Activated naive CD4-positive, alpha-beta T cell (primary cell): ENCODE results near the gene TRAPPC1.
"Not testable (repeated sequence)": the region's sequence is repeated elsewhere in the genome, so short reads cannot be mapped to it uniquely, and the experiment has no call there.

Source experiments
- DNase-seq, 4 experiments: peaks; one replicate each; lab custom pipeline; 2025; lab: John Stamatoyannopoulos, UW

The TRAPPC1 gene, protein sequence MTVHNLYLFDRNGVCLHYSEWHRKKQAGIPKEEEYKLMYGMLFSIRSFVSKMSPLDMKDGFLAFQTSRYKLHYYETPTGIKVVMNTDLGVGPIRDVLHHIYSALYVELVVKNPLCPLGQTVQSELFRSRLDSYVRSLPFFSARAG

DNA sequence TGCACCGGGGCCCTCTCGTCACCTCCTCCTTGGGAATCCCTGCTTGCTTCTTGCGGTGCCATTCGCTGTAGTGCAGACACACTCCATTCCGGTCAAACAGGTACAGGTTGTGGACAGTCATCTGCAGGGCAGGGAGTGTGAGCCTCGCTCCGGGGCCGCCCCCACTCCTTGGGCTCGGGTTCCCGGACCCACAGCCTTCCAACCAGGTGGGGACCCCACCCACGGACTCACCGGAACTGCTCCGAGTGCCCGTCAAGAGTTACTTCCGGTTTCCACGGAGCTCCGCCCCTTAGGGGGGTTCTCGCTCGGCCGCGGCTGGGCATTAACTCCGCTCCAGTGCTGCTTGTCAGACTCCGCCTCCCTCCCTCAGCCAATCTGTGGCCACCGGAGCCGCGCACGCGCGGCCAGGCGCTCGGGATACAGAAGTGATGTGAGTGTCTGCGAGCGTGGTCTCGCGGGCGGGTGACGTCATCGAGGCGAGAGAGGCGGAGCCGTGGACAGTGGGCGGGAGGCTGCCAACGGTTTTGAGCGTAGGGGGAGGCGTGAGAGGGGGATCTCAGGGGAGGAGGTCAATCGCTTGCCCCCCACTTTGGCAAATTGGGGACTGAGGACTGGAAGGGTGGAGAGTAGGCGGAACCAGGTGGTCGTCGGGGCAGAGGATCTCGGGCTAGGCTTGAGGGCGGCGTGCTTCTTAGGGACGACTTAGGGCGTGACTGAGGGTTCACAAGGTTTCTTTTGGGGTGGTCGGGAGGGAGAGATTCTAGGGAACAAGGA lies at the start of gene TRAPPC1, which contains the start of gene CNTROB:
Gene TRAPPC1 (minus strand): TSS at position 238 of the 774 bp plus-strand sequence. CDS start 117 bp downstream, at position 121.
Gene CNTROB (plus strand): TSS at position 498 of the 774 bp plus-strand sequence. CDS start 874 bp downstream, outside the sequence.
- peak; percentile 97 to 99 (median 98) for DNase-seq

DNA sequence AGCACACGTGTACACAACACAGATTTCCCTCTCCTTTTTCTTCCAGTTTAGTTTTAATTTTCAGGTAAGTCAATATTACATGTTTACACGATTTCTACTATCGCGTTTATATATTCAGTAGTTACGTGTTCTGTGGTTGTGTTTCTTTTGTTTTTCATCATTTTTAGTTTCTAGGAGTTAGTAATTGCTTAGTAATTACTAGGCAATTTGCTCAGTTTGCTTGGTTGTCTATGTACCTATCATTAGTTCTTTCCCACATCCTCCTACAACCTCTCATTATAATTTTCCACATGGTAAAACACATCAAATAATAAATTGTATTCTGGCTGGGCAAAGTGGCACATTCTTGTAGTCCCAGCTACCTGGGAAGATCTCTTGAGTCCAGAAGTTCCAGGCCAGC lies 46.1 kb upstream of the TRAPPC1 start:
- no peak for DNase-seq

DNA sequence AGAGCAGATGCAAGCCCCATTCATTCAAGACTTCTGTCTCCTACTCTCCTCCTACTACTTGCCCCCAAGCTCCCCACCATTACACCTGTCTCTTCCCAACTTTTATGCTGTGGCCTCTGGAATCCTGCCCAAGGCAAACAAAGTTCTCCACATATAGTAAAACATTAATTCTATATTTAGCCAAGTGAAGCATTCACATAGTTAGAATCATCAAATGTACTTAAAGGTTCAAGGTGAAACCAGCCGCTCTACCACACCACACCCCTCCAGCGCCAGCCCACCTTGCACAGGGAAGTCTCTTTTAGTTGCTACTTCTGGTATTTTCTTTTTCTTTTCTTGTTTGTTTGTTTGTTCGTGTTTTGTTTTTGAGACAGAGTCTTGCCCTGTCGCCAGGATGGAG lies 45.3 kb upstream of the TRAPPC1 start:
- DNase-seq, result no peak

- no peak for DNase-seq
Measured at GRCh38 chr17:7974638-7975131, 42.9 kb upstream of the TRAPPC1 start.

DNA sequence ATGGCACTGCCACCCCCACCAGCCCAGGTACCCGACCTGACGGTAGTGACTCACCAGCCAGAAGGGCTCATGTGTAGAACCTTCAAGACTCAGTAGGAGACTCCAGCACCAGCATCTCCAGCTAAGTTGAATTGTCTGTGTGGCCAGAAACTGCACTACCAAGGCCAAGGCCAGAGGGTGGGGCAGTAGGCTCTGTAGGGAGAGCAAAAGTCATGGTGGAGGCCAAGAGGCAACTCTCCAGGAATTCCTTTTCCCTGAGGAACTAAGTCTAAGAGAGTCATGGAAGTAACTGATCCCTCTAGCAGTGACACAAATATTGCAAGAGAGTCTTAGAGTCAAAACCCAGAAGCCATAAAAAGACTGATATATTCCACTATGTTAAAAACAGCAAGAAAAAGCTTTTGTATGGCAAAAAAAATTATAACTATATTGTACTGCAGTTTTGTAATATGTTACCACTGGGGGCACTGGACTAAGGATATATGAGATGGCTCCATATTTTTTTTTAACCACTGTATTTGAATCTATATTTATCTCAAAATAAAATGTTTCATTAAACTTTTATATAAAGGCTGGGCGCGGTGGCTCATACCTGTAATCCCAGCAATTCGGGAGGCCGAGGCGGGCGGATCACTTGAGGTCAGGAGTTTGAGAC lies 40.5 kb upstream of the TRAPPC1 start:
- DNase-seq, result no peak

- DNase-seq, result no peak
Measured at GRCh38 chr17:7971651-7972050, 39.9 kb upstream of the TRAPPC1 start.

GRCh38 chr17:7969433-7969832 lies 37.7 kb upstream of the TRAPPC1 start:
- no peak for DNase-seq

DNA sequence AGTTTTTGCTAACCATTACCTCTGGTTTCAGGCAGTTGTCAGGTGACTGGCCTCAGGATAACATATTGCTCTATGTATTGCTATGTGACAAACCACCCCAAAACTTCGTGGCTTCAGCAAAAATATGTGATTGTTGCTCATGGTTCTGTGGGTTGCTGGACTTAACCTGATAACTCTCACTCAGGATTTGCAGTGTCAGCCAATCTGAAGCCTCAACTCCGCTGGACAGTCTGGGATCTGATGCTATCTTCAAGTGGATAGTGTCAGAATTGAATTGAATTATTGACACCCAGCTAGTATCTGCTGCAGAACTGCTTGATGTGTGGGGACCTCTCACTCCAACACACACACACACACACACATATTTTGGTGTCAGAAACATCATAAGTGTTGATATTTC lies 36.0 kb upstream of the TRAPPC1 start:
- no peak for DNase-seq

DNA sequence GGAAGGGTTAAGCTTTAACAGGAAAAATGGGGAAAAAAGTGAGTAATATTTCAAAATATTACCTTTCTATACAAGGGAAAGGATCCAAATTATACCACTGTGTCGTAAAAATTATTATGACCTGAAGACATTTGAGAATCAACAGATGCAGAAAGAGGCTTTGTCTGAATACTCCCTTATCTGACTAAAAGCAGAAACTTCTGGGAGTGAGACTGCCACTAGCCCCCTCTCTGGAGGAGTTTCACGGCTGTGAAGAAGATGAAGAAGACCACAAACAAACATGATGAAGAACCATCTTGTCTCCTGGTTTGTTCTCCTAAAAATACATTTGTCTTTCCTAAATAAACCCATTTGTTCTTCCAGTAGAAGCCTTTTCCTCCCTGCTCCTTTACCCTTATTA lies 29.7 kb upstream of the TRAPPC1 start:
- DNase-seq, result no peak

- DNase-seq, result no peak
Measured at GRCh38 chr17:7959503-7960253, 27.9 kb upstream of the TRAPPC1 start.

DNA sequence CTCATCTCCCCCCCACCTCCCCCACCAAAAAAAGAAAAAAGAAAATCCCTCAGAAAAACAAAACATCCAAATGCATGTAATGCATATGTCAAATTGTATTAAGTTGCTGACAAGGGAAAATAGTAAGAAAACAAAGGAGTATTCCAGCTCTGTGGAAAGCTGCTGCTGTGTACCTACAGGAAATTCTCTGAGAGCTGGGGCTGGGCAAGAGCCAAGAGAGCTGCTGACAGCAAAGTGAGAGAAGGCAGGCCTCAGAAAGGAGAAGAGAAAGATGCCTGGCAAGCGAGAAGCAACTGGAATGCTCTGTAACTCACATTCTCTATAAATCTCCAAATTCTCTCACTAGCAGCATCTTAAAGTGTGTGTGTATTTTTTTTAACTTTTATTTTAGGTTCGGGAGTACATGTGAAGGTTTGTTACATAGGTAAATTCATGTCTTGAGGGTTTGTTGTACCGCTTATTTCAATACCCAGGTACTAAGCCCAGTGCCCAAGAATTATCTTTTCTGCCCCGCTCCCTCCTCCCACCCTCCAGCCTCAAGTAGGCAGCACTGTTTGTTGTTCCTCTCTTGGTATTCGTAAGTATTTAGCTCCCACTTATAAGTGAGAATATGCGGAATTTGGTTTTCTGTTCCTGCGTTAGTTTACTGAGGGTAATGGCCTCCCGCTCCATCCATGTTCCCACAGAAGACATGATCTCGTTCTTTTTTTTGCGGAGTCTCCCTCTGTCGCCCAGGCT lies 24.7 kb upstream of the TRAPPC1 start:
- DNase-seq, result no peak

- no peak for DNase-seq
Measured at GRCh38 chr17:7955414-7956227, 23.9 kb upstream of the TRAPPC1 start.

- DNase-seq, result not testable (repeated sequence)
Measured at GRCh38 chr17:7953266-7953665, 21.5 kb upstream of the TRAPPC1 start.

GRCh38 chr17:7951143-7951792 lies 19.5 kb upstream of the TRAPPC1 start:
- DNase-seq, result no peak

- DNase-seq, result no peak
Measured at GRCh38 chr17:7950578-7950977, 18.8 kb upstream of the TRAPPC1 start.

- no peak for DNase-seq
Measured at GRCh38 chr17:7947651-7948050, 15.9 kb upstream of the TRAPPC1 start.

DNA sequence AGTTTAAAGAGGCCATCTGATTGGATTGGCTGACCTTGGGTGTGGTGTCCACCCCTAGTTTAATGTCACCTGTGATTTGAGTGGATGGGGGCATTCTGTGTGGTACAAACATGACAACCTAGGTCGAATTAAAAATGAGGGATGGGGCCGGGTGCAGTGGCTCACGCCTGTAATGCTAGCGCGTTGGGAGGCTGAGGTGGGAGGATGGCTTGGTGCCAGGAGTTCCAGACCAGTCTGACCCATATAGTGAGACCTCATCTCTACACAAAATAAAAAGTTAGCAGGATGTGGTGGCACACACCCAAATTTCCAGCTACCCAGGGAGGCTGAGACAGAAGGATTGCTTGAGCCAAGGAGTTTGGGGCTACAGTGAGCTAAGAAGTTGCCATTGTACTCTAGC lies 14.7 kb upstream of the TRAPPC1 start:
- no peak for DNase-seq

DNA sequence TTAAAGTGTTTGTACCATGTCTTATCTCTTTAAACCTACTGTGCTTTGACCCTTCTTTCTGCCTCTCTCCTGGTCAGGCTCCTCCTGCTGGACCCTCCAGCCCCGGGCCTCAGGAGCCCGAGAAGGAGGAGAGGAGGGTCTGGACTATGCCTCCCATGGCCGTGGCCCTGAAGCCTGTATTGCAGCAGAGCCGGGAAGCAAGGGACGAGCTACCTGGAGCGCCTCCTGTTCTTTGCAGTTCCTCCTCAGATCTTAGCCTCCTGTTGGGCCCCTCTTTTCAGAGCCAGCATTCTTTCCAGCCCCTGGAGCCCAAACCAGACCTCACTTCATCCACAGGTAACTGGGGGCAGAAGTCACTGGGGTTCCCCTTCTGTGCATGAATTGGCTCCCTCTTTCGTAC lies 13.9 kb upstream of the TRAPPC1 start:
- DNase-seq, result no peak

DNA sequence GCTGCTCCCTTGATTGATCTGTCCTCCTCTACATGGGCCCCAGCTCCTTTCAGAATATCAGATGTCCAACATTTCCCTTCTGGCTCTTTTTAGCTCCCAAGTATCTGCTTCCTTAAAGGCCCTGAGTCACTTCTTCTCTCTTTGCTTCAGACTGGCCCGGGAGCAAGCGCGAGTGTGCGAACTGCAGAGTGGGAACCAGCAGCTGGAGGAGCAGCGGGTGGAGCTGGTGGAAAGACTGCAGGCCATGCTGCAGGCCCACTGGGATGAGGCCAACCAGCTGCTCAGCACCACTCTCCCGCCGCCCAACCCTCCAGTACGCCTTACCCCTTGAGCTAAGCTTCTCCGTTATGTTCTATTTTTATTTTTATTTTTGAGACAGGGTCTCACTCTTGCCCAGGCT lies 12.6 kb upstream of the TRAPPC1 start:
- no peak for DNase-seq

GRCh38 chr17:7943291-7943690 lies 11.5 kb upstream of the TRAPPC1 start:
- no peak for DNase-seq
